ENCODE results near the gene GPR18. TPM values are rescaled to one million over a fixed set of nuclear protein-coding genes. Genes with fewer than 3 reads are reported as not detected.

GPR18 gene
- not detected for total RNA-seq

GRCh38 chr13:99258210-99258860 lies at the start of gene GPR18:
GPR18 (minus strand) TSS chr13:99258379; CDS start chr13:99255872, 2,507 bp downstream.

DNA sequence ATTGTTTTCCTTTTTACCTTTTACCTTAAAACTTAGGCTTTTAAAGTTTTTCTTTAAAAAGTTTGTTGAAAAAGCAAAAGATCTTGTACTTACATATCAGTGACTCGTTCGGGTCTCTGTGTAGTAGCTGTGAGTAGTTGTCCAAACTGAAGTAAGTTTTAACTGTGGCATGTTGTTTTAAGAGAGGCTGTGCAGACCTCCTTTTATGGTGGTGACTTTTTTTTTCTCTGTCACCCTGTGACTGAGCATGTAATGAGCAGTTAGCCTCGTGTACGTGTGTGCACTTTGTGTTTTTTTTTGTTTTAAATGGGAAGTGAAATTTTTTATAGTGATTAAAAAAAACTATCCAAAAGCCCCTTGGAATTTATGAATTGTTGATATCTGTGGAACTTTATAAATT lies 49.1 kb upstream of the GPR18 start, which contains the start of gene GPR183:
Gene GPR183, minus strand, starts transcription at position 153 of the 400 bp plus-strand sequence. CDS start 11,254 bp downstream, outside the sequence.

Small RNA genes lying within 50 kb of the gene (small RNA-seq; reads per million reads assigned to genes)
- gene RN7SKP9 (ENCODE audit: low replicate concordance): not detected

Other genes with a start within 250 kb of the GPR18 start
- 37.2 TPM for gene UBAC2, start 57.5 kb downstream of the GPR18 start, total RNA-seq
- 1.6 TPM for gene GPR183, start 49.0 kb upstream of the GPR18 start, total RNA-seq
- gene TM9SF2, start 243.1 kb upstream of the GPR18 start, total RNA-seq: 105 TPM

All from parietal lobe (tissue), 2 donors.